Measurements from ENCODE around the gene CX3CL1. TPM values are rescaled to one million over a fixed set of nuclear protein-coding genes. Genes with fewer than 3 reads are reported as not detected.
A peak's percentile ranks its signal among the peaks of the same experiment; 100 is the strongest.

Gene CX3CL1
- total and polyA plus RNA-seq, 2 of the 13 experiments (the other 11 are each of a cell fraction or from before 2014, with no cell fraction given), result 57.3 to 60.8 TPM

DNA sequence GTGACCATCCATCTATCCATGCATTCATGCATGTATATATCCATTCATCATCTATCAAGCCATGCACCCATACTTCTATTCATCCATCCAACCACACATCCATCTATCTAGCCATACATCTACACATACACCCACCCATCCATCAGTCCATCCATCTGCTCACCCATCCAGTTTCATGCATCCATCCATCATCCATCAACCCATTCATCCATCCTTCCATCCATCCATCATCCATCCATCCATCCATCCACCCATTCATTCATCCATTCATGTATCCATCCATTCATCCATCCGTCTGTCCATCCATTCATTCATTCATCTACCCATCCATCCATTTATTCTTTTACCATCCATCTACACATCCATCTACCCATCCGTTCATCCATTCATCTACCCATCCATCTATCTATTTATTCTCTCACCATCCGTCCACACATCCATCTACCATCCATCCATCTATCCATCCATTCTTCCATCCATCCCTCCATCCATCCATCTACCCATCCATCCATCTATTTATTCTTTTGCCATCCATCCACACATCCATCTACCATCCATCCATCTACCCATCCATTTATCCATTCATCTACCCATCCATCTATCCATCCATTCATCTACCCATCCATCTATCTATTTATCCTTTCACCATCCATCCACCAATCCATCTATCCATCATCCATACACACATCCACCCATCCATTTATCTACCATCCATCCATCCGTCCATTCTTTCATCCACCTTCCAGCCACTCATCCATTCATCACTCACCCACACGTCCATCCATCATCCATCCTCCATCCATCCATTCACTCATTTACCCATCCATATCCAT is 35.4 kb downstream of the CX3CL1 start (continued):
- TF ChIP-seq, protein P1, sequence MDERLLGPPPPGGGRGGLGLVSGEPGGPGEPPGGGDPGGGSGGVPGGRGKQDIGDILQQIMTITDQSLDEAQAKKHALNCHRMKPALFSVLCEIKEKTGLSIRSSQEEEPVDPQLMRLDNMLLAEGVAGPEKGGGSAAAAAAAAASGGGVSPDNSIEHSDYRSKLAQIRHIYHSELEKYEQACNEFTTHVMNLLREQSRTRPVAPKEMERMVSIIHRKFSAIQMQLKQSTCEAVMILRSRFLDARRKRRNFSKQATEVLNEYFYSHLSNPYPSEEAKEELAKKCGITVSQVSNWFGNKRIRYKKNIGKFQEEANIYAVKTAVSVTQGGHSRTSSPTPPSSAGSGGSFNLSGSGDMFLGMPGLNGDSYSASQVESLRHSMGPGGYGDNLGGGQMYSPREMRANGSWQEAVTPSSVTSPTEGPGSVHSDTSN (CRISPR knock-in tag; IDR thresholded peaks at IDR 0.05), result no peak
- TF ChIP-seq, protein P2, sequence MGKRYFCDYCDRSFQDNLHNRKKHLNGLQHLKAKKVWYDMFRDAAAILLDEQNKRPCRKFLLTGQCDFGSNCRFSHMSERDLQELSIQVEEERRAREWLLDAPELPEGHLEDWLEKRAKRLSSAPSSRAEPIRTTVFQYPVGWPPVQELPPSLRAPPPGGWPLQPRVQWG (CRISPR knock-in tag; IDR thresholded peaks at IDR 0.05; ENCODE audit: borderline replicate concordance, low read depth), result no peak
- TF ChIP-seq HNF4G (IDR thresholded peaks at IDR 0.05; ENCODE audit: borderline replicate concordance, low read depth, low read length) (no peak), HNF4G (CRISPR knock-in tag; IDR thresholded peaks at IDR 0.05; ENCODE audit: borderline replicate concordance, low read depth) (no peak), ZNF879 (CRISPR knock-in tag; IDR thresholded peaks at IDR 0.05) (no peak), SOX6 (IDR thresholded peaks at IDR 0.05) (peak; percentile 13; the same call in 1 of the 2 replicates), SOX6 (CRISPR knock-in tag; IDR thresholded peaks at IDR 0.05) (no peak)

DNA sequence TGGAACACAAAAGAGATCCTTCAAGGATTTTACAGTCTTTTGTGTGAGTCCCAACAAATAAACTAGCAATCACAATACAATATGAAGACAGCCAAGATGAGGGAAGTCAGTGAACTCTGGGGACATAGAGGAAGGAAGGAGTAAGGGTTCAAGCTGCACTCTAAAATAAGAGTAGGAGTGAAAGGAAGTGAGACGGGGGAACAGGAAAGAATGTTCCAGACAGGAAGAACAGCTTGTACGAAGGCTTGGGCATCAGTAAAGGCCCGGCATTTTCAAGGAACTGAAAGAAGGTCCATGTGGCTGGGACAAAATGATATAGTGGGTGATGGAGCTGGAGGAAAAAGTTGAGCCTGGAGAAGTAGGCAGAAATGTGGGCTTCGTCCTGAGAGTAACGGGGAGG is 36.8 kb downstream of the CX3CL1 start:
- Histone ChIP-seq H3K4me2 (ENCODE audit: low read depth, low read length) (no peak overlapping the region), H3K27me3 (ENCODE audit: control insufficient read depth in 1 of 2, insufficient read depth in 2 of 2, low read length in 2 of 2) (peaks cover 5 to 49% of the 10 kb centered on the region in 2 experiments; a peak in 4 of 5 replicates), H3K9ac (ENCODE audit: insufficient read depth, low read depth, low read length) (no peak overlapping the region), H3K9me3 (ENCODE audit: low read length) (no peaks in the 10 kb centered on the region), H3K79me2 (ENCODE audit: insufficient read depth, low read length) (no peaks in the 10 kb centered on the region), H3K4me1 (ENCODE audit: insufficient read depth, low read length) (peaks cover 25% of the 10 kb centered on the region; the same call in 1 of the 2 replicates), H3K4me3 (replicated peaks in 1 of 3; ENCODE audit: insufficient read depth in 1 of 3, low read depth in 2 of 3, low read length in 3 of 3) (no peak overlapping the region), H2AFZ (ENCODE audit: low read length) (no peak overlapping the region), H3K36me3 (replicated peaks in 1 of 2; ENCODE audit: control insufficient read depth in 1 of 2, insufficient read depth in 2 of 2, low read length in 2 of 2) (no peaks in the 10 kb centered on the region), H4K20me1 (ENCODE audit: insufficient read depth, low read length) (no peaks in the 10 kb centered on the region), H3K27ac (ENCODE audit: extremely low read length, insufficient read depth, low read length) (no peak overlapping the region)
- intact Hi-C loops (cut with micrococcal nuclease; ENCODE audit: unreplicated experiment) (loop anchor here (1.0 kb wide), 1 partner anchor 105 kb away; no protein-coding TSS in a partner anchor), in situ Hi-C loops (cut with HindIII; ENCODE audit: extremely low pct_ligation_motif_present, low pct_unique_long_range_greater_than_20kb) (no loop called here)
- WGBS (ENCODE audit: low lambda C conversion rate), result 66% methylated on average over 5 of the region's 5 CpGs
- no peak for ATAC-seq
- BruUV-seq (replicated peaks), result no TSS peak
- FAIRE-seq, result no peak
- no peak for TF ChIP-seq SUZ12 (IDR thresholded peaks at IDR 0.05; ENCODE audit: low read depth, low read length)
- TF ChIP-seq SP5 (CRISPR knock-in tag; IDR thresholded peaks at IDR 0.05; ENCODE audit: borderline replicate concordance, low read depth), result no peak
- no peak for TF ChIP-seq HCFC1 (IDR thresholded peaks at IDR 0.05; ENCODE audit: low read depth, low read length)
- ChIA-PET POLR2A (interaction anchor here (0.8 kb wide), 1 partner anchor 37 kb away, joined by 3 read pairs; the partner anchor contains the start of gene CX3CL1), CTCF (ENCODE audit: low intra/inter-chr PET ratio, low total read pairs) (interaction anchor here (1.9 kb wide), 1 partner anchor 108 kb away, joined by 13 read pairs; no protein-coding TSS in a partner anchor)
- DNase-seq (ENCODE audit: low spot score), result no peak

Data from HepG2 (cell line).